Hepatocyte (in vitro differentiated cells): ENCODE measurements around the gene BIRC7.

Experiments used
- EZH2 ChIP-seq: fragments of 200-600 bp; sonication (generic); IDR thresholded peaks from 2 replicates; pipeline ENCODE4 v1.6.1; 2016; ENCODE audit warnings: antibody characterized with exemption, mild to moderate bottlenecking, borderline replicate concordance
- EZH2phosphoT487 ChIP-seq: fragments of 200-600 bp; sonication (generic); IDR thresholded peaks from one replicate; pipeline ENCODE4 v1.6.1; 2018; ENCODE audit warnings: antibody characterized with exemption, mild to moderate bottlenecking, low read depth, moderate library complexity; ENCODE audit not compliant: unreplicated experiment, severe bottlenecking
- TF ChIP-seq, protein P1 (sequence below): fragments of 200-600 bp; sonication (generic); IDR thresholded peaks from 2 replicates; pipeline ENCODE4 v1.5.1; 2016; ENCODE audit warnings: antibody characterized with exemption, mild to moderate bottlenecking; ENCODE audit not compliant: poor library complexity

DNA sequence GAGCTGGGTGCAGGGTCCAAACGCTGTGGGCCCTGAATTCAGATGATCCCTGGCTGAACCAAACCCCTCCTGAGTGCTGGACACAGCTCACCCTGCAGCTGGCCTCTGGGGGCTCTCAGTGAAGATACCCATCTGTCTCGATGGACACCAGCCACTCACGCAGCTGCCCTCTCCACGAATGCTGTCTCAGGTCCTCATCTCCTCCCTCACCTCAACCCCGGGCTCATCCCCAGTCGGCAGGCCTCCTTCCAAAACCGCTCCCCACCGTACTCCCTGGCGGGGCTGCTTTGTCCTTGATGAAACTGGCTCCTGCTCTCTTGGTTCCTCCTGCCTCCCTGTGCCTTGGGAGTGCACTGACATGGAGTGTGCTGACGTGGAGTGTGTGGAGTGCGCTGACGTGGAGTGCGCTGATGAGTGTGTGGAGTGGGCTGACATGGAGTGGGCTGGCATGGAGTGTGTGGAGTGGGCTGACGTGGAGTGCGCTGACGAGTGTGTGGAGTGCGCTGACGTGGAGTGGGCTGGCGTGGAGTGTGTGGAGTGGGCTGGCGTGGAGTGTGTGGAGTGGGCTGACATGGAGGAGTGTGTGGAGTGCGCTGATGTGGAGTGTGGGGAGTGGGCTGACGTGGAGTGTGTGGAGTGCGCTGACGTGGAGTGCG, 15.7 kb upstream of the BIRC7 start:
- TF ChIP-seq EZH2 (no peak), EZH2phosphoT487 (no peak)
- TF ChIP-seq, protein P1, sequence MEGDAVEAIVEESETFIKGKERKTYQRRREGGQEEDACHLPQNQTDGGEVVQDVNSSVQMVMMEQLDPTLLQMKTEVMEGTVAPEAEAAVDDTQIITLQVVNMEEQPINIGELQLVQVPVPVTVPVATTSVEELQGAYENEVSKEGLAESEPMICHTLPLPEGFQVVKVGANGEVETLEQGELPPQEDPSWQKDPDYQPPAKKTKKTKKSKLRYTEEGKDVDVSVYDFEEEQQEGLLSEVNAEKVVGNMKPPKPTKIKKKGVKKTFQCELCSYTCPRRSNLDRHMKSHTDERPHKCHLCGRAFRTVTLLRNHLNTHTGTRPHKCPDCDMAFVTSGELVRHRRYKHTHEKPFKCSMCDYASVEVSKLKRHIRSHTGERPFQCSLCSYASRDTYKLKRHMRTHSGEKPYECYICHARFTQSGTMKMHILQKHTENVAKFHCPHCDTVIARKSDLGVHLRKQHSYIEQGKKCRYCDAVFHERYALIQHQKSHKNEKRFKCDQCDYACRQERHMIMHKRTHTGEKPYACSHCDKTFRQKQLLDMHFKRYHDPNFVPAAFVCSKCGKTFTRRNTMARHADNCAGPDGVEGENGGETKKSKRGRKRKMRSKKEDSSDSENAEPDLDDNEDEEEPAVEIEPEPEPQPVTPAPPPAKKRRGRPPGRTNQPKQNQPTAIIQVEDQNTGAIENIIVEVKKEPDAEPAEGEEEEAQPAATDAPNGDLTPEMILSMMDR = no peak
